HG03378 (cell line): Measurements from ENCODE around the gene USP17L27.
"Not testable (repeated sequence)": the region's sequence is repeated elsewhere in the genome, so short reads cannot be mapped to it uniquely, and the experiment has no call there.

Source experiments
- ATAC-seq: cut with Tn5 transposase; IDR thresholded peaks from one replicate; pipeline ENCODE4 v1.9.1; 2021; ENCODE audit warnings: mild to moderate bottlenecking, moderate library complexity; ENCODE audit not compliant: unreplicated experiment

The USP17L27 gene, protein sequence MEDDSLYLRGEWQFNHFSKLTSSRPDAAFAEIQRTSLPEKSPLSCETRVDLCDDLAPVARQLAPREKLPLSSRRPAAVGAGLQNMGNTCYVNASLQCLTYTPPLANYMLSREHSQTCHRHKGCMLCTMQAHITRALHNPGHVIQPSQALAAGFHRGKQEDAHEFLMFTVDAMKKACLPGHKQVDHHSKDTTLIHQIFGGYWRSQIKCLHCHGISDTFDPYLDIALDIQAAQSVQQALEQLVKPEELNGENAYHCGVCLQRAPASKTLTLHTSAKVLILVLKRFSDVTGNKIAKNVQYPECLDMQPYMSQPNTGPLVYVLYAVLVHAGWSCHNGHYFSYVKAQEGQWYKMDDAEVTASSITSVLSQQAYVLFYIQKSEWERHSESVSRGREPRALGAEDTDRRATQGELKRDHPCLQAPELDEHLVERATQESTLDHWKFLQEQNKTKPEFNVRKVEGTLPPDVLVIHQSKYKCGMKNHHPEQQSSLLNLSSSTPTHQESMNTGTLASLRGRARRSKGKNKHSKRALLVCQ

DNA sequence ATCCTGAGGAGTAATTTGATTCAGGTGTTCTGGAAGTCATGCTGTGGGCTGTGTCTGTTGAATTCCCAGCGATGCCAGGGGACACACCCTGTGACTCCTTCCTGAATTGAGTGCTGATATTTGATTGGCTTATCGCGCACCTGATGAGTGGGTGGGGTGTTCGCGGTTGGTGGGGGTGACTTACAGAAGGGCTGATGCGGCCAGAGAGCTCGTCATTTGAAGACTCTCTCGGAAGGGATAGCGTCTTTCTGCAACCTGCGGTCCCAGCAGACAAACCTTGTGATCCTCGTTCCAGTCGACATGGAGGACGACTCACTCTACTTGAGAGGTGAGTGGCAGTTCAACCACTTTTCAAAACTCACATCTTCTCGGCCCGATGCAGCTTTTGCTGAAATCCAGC lies at the start of gene USP17L27:
Gene USP17L27, plus strand, starts transcription at position 301 of the 400 bp plus-strand sequence. Its CDS starts 0 bp downstream, at position 301.
- not testable (repeated sequence) for ATAC-seq

DNA sequence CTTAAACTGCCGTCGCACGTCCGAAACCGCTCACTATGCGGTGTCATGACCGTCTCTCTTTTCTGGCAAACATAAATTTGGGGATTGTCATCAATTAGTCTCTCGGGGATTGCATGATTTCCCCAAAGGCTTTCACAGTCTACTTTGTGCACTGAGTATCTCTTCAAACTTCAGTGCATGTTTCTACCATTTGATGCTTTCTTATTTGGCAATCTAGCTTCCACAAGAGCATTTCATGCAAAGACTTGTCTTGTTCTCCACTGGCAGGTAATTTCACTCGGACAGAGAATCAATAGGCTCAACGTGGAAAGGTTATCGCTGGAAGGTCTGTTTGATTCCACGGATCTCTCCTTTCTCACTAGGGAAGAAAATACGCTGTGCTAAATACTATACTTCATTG lies 19.8 kb upstream of the USP17L27 start:
- ATAC-seq: not testable (repeated sequence)

DNA sequence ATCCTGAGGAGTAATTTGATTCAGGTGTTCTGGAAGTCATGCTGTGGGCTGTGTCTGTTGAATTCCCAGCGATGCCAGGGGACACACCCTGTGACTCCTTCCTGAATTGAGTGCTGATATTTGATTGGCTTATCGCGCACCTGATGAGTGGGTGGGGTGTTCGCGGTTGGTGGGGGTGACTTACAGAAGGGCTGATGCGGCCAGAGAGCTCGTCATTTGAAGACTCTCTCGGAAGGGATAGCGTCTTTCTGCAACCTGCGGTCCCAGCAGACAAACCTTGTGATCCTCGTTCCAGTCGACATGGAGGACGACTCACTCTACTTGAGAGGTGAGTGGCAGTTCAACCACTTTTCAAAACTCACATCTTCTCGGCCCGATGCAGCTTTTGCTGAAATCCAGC lies 19.1 kb upstream of the USP17L27 start, which contains the start of gene USP17L24:
Gene USP17L24, plus strand, starts transcription at position 301 of the 400 bp plus-strand sequence. Its CDS starts 0 bp downstream, at position 301.
- ATAC-seq: not testable (repeated sequence)

DNA sequence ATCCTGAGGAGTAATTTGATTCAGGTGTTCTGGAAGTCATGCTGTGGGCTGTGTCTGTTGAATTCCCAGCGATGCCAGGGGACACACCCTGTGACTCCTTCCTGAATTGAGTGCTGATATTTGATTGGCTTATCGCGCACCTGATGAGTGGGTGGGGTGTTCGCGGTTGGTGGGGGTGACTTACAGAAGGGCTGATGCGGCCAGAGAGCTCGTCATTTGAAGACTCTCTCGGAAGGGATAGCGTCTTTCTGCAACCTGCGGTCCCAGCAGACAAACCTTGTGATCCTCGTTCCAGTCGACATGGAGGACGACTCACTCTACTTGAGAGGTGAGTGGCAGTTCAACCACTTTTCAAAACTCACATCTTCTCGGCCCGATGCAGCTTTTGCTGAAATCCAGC lies 14.3 kb upstream of the USP17L27 start, which contains the start of gene USP17L25:
Gene USP17L25, plus strand, starts transcription at position 301 of the 400 bp plus-strand sequence. Its CDS starts 0 bp downstream, at position 301.
- not testable (repeated sequence) for ATAC-seq

DNA sequence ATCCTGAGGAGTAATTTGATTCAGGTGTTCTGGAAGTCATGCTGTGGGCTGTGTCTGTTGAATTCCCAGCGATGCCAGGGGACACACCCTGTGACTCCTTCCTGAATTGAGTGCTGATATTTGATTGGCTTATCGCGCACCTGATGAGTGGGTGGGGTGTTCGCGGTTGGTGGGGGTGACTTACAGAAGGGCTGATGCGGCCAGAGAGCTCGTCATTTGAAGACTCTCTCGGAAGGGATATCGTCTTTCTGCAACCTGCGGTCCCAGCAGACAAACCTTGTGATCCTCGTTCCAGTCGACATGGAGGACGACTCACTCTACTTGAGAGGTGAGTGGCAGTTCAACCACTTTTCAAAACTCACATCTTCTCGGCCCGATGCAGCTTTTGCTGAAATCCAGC lies 9.6 kb upstream of the USP17L27 start, which contains the start of gene USP17L26:
Gene USP17L26, plus strand, starts transcription at position 301 of the 400 bp plus-strand sequence. Its CDS starts 0 bp downstream, at position 301.
- not testable (repeated sequence) for ATAC-seq

DNA sequence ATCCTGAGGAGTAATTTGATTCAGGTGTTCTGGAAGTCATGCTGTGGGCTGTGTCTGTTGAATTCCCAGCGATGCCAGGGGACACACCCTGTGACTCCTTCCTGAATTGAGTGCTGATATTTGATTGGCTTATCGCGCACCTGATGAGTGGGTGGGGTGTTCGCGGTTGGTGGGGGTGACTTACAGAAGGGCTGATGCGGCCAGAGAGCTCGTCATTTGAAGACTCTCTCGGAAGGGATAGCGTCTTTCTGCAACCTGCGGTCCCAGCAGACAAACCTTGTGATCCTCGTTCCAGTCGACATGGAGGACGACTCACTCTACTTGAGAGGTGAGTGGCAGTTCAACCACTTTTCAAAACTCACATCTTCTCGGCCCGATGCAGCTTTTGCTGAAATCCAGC lies 4.8 kb upstream of the USP17L27 start, which contains the start of gene USP17L5:
Gene USP17L5, plus strand, starts transcription at position 301 of the 400 bp plus-strand sequence. Its CDS starts 0 bp downstream, at position 301.
- not testable (repeated sequence) for ATAC-seq

DNA sequence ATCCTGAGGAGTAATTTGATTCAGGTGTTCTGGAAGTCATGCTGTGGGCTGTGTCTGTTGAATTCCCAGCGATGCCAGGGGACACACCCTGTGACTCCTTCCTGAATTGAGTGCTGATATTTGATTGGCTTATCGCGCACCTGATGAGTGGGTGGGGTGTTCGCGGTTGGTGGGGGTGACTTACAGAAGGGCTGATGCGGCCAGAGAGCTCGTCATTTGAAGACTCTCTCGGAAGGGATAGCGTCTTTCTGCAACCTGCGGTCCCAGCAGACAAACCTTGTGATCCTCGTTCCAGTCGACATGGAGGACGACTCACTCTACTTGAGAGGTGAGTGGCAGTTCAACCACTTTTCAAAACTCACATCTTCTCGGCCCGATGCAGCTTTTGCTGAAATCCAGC lies 4.6 kb downstream of the USP17L27 start, which contains the start of gene USP17L28:
Gene USP17L28, plus strand, starts transcription at position 301 of the 400 bp plus-strand sequence. Its CDS starts 0 bp downstream, at position 301.
- ATAC-seq: not testable (repeated sequence)

DNA sequence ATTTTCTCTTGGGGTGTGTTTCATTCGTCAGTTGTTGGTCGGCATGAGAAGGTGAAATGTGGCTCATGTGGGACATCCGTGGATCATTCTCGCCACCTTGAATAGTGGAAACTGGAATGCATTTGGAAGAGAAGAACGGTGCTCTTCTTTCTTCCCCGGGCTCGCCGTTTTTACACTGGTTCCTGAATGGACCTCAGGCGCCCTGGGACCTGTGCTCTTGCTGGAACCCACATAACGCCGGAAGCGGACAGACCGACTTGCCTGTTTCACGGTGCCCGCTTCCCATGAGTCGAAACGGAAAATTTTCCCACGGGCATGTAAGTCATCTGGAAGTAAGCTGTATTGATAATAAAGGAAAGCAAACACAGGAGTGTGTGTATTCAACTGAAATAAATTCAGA lies 6.9 kb downstream of the USP17L27 start:
- ATAC-seq: not testable (repeated sequence)

DNA sequence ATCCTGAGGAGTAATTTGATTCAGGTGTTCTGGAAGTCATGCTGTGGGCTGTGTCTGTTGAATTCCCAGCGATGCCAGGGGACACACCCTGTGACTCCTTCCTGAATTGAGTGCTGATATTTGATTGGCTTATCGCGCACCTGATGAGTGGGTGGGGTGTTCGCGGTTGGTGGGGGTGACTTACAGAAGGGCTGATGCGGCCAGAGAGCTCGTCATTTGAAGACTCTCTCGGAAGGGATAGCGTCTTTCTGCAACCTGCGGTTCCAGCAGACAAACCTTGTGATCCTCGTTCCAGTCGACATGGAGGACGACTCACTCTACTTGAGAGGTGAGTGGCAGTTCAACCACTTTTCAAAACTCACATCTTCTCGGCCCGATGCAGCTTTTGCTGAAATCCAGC lies 9.4 kb downstream of the USP17L27 start, which contains the start of gene USP17L29:
Gene USP17L29, plus strand, starts transcription at position 301 of the 400 bp plus-strand sequence. Its CDS starts 0 bp downstream, at position 301.
- ATAC-seq: not testable (repeated sequence)

DNA sequence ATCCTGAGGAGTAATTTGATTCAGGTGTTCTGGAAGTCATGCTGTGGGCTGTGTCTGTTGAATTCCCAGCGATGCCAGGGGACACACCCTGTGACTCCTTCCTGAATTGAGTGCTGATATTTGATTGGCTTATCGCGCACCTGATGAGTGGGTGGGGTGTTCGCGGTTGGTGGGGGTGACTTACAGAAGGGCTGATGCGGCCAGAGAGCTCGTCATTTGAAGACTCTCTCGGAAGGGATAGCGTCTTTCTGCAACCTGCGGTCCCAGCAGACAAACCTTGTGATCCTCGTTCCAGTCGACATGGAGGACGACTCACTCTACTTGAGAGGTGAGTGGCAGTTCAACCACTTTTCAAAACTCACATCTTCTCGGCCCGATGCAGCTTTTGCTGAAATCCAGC lies 18.9 kb downstream of the USP17L27 start, which contains the start of gene USP17L30:
Gene USP17L30, plus strand, starts transcription at position 301 of the 400 bp plus-strand sequence. Its CDS starts 0 bp downstream, at position 301.
- not testable (repeated sequence) for ATAC-seq

DNA sequence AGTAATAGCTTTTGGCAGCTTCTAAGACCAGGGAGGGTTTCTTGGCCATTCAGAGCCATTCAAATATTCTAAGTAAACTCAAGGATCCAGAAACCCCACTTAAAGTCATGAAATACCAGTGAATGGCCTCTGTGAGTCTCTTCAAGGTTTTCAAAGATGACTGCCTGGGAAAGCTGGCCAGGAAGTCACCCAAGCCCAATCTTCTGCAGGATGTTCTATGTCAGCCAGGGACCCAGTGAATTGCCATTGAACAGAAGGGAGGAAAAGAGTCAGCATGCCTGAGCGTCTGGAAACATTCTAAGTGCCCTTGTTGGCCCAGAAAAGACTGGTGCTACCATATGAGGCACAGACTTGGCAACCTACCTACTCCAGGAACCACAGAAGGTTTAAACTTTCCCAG lies 35.9 kb downstream of the USP17L27 start:
- not testable (repeated sequence) for ATAC-seq

DNA sequence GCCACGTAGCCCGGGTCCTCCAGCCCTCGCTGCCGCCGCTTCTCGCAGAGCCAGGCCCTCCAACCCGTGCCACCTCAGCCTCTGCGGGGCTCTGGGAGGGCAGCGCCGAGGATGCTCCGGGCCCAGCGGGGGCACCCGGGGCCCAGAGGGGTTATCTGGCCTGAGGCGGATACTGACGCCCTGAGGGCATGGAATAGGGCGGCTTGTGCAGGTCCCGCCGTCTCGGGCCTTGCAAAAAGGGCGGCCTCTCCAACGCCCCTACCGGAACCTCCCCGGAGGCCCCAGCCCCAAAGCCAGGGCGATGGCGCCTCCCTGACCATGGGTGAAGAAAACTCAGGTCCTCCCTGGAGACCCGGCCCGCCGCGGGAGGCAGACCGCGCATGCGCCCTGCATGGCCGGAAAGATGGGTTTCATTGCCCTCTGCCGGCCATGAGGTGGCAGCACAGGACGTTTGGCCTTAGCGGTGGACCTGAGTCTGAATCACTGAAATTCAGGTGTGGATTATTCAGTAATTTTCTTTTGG lies 37.1 kb downstream of the USP17L27 start:
- not testable (repeated sequence) for ATAC-seq

DNA sequence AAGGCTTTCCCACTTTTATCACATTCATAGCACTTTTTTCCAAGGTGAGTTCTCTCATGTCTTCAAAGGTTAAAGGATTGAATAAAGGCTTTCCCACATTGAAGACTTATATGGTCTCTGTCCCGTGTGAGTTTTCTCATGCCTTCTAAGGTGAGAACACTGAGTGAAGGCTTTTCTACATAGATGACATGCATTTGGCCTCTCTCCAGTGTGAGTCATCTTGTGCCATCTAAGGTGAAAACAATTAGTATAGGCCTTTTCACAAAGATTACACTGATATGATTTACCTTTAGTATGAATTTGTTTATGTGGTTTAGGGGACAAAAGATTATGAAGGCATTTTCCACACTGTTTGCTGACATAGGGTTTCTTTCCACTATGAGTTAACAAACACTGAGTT lies 40.2 kb downstream of the USP17L27 start:
- no peak for ATAC-seq

DNA sequence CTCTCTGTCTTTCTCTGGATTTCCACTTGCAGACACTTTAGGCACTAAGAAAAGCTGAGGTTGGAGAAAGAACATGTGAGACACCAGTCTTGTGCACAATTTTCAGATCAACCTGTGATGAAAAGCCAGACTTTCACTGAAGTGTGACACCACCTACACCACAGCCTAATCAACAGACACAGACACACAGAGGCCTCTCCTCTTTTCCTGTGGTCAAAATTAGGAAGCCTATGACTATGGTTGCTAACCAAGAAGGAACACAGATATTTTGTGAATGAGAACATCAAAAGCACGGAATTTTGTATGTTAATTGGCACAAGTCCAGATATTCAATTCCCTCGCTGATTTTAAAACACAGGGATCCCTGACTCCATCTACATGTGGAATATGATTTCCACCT lies 45.1 kb downstream of the USP17L27 start:
- ATAC-seq: not testable (repeated sequence)
